Measurements from ENCODE around the gene CEP170B.

GRCh38 chr14:104893435-104894207, 28.6 kb downstream of the CEP170B start:
- TF ChIP-seq EZH2 (IDR thresholded peaks at IDR 0.05; ENCODE audit: borderline replicate concordance, low read depth, low read length, severe bottlenecking), result no peak
- TF ChIP-seq CTCF (IDR thresholded peaks at IDR 0.05; ENCODE audit: extremely low read depth in 1 of 2, insufficient read depth in 1 of 2, low read depth in 1 of 2, low read length in 2 of 2), result no peak
- TF ChIP-seq POLR2AphosphoS5 (IDR thresholded peaks at IDR 0.05; ENCODE audit: insufficient read depth, low read depth, low read length), result no peak
- TF ChIP-seq POLR2A (IDR thresholded peaks at IDR 0.05; ENCODE audit: low read depth, low read length), result no peak
